HFF-Myc (cell line): ENCODE measurements around the gene PPM1K.

Source experiments
- DNase-seq: peaks from one replicate; pipeline ENCODE4 v3.0.0-alpha.2; 2011; ENCODE audit warnings: low read depth; ENCODE audit errors: extremely low read depth
- H3K4me3 ChIP-seq: replicated peaks from 2 replicates; pipeline ENCODE4 v1.5.1; 2011; ENCODE audit warnings: low read depth, mild to moderate bottlenecking, control low read depth, low read length
- CTCF ChIP-seq: IDR thresholded peaks from 2 replicates; pipeline ENCODE4 v1.5.1; 2012; ENCODE audit warnings: mild to moderate bottlenecking, low read depth, low read length, control low read depth; ENCODE audit errors: missing control alignments

PPM1K gene

GRCh38 chr4:88211473-88212252 lies 72.7 kb downstream of the PPM1K start:
- H3K4me3 ChIP-seq = no peak overlapping the region
- peak; percentile 45 for TF ChIP-seq CTCF
- DNase-seq = peak; percentile 15

- TF ChIP-seq CTCF = no peak
- DNase-seq = no peak
Measured at GRCh38 chr4:88208156-88208555, 76.2 kb downstream of the PPM1K start.

More at GRCh38 chr4:88208156-88208555, 76.2 kb downstream of the PPM1K start:
- no peak overlapping the region for H3K4me3 ChIP-seq
